GM19035 (cell line): ENCODE results near the gene SLC2A4RG.

ENCODE experiments used
- ATAC-seq: cut with Tn5 transposase; IDR thresholded peaks from one replicate; pipeline ENCODE4 v1.9.1; 2021; ENCODE audit not compliant: unreplicated experiment

SLC2A4RG gene

DNA sequence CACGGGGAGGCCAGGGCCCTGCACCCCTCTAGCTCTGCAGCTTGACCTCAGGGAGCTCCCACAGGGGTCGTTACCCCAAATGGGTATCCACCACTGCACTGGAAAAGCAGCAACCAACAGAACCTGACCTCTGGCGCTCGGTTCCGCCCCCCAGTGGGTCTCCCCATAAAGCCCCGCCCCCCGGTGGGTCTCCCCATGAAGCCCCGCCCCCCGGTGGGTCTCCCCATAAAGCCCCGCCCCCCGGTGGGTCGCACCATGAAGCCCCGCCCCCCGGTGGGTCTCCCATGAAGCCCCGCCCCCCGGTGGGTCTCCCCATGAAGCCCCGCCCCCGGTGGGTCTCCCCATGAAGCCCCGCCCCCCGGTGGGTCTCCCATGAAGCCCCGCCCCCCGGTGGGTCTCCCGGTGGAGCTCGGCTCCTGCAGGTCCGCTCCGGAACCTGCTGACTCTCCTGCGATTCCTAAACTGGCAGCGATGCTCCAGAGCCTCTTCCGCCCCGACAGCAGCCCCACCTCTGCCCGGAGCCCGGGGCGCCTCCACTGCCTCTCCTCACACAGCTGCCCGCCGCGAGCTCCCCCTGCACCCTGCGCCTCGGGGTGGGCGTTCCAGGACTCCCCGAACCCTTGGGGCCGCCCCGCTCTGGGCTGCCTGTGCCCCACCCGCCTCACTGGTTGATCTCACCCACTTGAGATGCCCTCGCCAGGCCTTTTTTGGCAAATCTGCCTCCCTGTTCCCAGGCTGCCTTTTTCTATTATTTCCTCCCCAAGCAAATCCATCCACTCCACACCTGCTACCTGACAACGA lies 12.1 kb downstream of the SLC2A4RG start:
- ATAC-seq: no peak

- ATAC-seq: no peak
Observed at GRCh38 chr20:63752411-63753101, 13.0 kb downstream of the SLC2A4RG start.

DNA sequence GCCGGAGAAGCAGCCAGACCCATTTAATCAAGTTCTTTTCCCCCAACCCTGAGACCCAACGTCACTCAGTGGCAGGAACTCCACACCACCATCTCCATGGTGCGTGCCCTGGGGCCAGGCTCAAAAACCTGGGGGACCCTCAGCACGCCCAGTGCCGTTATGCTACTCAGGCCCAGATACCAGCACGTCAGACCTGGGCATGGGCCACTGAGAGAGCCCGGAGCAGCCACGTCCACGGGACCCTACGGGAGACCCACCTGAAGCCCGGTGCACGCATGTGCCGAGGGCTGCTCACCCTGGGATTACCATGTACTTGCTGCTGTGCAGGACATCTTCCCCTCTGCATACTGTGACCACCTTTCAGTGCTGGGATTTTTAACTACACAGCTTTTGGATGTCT lies 13.8 kb downstream of the SLC2A4RG start:
- ATAC-seq: no peak

- no peak for ATAC-seq
Observed at GRCh38 chr20:63754008-63754407, 14.4 kb downstream of the SLC2A4RG start.

DNA sequence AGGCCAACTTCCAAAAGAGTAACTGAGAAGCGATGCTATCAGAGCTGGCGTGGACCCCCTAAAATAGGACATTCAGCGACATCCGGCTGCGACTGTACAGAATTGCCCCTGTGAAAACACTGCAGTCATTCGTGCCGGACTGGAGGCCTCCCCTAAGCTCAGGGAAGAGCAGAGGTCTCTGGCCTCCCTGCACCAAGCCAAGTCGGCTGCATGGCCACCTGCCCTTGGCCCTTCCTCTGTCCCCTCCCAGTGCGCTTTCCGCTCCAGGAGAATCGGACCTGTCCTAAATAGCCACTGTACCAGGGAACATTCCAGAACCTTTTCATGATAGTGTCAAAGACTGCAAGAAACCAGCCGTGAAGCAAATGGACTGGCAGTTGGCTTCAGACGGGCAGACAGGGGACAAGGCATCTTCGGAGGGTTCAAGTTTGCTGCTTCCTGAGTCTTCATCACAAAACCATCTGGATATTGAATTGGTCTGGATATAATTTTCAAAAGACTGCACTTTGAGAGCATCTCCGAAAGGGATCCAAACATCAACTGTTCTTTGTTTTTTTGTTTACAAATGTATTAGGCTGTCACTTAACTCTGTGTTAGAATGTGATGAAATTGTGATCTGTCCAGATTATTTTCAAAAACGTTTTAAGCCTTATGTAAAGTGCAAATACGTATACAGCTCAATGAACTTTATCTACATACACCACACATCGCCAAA lies 16.5 kb downstream of the SLC2A4RG start:
- no peak for ATAC-seq

- ATAC-seq: no peak
Observed at GRCh38 chr20:63756648-63756991, 17.0 kb downstream of the SLC2A4RG start.

GRCh38 chr20:63758152-63758551 lies 18.6 kb downstream of the SLC2A4RG start:
- no peak for ATAC-seq

- no peak for ATAC-seq
Observed at GRCh38 chr20:63759377-63759901, 19.9 kb downstream of the SLC2A4RG start.

GRCh38 chr20:63765082-63765873 lies 25.7 kb downstream of the SLC2A4RG start:
- no peak for ATAC-seq

DNA sequence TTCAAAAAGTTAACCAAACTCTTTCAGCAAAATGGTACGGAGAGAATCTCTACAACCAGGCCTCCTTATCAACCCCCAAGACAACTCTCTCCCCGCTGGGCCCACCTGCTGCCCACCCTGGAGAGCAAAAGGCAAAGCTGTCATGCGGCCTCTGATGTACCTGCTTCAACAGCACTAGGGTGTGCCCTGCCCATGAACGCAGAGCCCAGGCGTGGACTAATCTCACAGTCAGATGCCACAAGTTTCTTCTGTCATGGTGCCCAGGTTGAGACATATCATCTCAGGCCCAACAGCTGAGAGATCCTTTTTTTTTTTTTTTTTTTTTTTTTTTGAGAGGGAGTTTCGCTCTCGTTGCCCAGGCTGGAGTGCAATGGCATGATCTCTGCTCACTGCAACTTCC lies 26.3 kb downstream of the SLC2A4RG start:
- ATAC-seq: no peak

DNA sequence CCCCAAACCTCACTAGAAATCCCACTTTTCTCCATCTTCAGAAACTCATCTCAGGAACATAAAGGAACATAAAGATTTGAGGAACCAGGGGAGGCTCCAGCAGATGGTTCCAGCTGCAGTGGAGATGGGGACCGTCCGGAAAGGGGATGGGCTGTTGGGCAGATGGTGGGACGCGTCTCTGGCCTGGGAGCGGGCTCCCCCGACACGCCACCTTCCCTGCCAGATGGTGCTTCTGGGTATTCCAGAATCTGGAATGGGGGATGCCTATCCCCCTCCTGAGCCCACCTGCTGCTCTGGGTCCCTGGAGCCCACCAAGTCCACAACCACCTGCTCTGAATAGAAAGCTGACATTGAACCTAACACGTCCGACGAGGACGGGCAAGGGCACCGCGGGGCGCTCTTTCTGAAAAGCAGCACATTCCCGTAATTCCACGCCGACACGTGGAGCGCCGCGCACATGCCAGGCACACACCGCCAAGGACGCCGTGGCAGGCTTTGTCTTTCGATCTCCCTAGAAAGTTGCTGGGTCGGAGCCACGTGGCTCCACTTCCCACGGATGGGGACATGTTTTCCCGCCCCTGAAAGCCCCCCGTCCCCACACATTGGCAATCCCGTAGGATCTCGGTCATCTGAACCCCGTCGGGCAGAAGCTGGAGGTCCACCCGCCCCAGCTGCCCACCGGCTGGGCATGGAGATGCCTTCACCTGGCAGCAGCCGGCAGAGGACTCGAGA lies 27.3 kb downstream of the SLC2A4RG start:
- no peak for ATAC-seq

- ATAC-seq: no peak
Observed at GRCh38 chr20:63767456-63767855, 27.9 kb downstream of the SLC2A4RG start.

GRCh38 chr20:63767886-63768285 lies 28.3 kb downstream of the SLC2A4RG start:
- ATAC-seq: no peak

DNA sequence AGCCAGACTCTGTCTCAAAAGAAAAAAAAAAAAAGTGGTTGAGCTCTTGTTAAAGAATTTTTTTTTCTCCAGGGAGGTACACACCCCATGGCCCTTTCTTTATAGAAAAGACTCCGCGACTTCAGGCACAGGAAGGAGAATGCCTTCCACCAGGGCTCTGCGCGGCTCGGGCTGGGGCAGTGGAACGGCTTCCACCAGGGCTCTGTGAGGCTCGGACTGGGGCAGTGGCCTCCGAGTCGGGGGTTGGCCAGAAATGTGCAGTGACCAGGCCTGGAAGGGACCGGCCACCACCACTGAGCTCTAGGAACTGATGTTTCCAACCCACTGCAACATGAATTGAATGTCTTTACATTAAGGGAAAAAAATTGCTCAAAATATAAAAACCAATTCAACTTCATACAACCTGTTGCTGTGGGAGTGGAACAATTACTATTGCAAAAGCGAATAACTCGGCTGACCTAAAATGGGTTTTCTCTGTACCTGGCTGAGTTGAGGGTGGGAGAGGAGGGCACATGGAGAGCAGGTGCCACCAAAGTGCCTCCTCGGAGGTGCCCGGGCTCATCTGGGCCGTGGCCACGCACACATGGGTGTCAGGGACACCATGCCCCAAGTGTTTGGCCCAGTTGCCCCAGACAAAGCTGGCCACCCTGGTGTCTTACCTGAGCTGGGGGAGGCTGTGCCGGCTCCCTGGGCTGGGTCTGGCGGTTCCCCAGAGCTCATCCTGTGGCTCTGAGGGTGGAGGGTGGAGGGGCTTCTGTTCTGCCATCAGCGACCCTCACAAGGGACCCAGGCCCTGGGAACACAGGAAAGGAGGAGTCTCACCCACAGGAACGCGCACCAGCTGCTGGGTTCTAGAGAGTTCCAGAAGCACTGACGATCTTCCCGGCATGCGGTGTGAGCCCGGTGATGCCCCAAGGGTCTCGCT lies 29.3 kb downstream of the SLC2A4RG start:
- no peak for ATAC-seq

GRCh38 chr20:63769891-63770474 lies 30.4 kb downstream of the SLC2A4RG start:
- no peak for ATAC-seq

- no peak for ATAC-seq
Observed at GRCh38 chr20:63771046-63771707, 31.6 kb downstream of the SLC2A4RG start.

DNA sequence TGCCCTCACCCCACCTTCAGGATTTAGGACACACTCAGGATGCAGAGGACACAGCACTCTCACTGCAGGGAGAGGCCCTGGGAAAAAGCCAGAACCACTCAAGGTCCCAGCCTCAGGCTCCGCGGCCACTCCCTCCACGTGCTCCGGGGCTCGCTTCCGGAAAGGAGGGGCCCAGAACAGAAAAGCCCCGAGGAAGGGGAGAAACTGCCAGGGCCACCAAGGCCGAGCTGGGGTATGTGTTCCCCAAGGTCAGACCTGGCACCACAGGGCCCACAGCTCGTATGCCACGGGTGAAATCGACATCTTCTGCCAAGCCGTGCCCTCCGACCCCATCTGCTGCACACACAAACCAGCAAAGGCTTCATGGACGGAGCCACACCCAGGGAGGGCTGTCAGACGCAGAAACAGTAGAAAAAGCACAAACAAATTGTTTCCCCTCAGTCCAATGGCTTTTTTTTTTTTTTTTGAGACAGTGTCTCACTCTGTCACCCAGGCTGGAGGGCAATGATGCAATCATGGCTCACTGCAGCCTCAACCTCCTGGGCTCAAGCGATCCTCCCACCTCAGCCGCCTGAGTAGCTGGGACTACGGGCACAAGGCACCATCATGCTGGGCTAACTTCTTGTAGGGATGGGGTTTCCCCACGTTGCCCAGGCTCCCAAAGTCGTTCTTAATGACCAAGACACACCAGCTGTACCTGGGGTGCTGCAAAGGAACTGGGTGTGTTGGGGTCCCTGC lies 33.4 kb downstream of the SLC2A4RG start:
- no peak for ATAC-seq
